ENCODE results near the gene ANAPC4. TPM values are rescaled to one million over a fixed set of nuclear protein-coding genes. Genes with fewer than 3 reads are reported as not detected.
A peak's percentile ranks its signal among the peaks of the same experiment; 100 is the strongest.

The ANAPC4 gene
- total and polyA plus RNA-seq, 2 of the 13 experiments (the other 11 are each of a cell fraction or from before 2014, with no cell fraction given) = 14.5 to 30.2 TPM

DNA sequence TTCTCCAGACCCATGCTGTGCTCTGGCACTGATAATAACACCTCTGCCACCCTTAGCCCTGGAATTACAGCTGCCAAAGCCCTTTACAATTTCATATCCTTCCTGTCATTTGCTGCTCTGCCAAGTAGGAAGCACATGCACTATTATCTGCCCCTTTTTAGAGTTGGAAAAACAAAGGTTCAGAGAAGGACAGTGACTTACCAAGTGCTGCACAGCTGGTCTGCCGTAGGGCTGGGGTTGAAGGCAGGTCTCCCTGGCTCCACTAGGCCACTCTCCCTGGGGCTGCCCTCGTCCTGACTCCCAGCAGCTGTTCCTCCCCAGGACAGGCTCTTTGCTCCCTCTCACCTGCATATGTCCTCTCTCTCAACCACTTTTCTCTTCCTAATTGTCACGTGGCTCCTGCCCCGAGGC is 73.4 kb downstream of the ANAPC4 start:
- no peak overlapping the region for H3K4me3 ChIP-seq (replicated peaks in 1 of 3; ENCODE audit: insufficient read depth in 1 of 3, low read depth in 2 of 3, low read length in 3 of 3)
- DNase-seq (ENCODE audit: low spot score) (no peak), FAIRE-seq (no peak), ATAC-seq (no peak)
- no peaks in the 10 kb centered on the region for H4K20me1 ChIP-seq (ENCODE audit: insufficient read depth, low read length)
- WGBS (ENCODE audit: low lambda C conversion rate) = 21% methylated on average over 3 of the region's 4 CpGs
- no peaks in the 10 kb centered on the region for H3K79me2 ChIP-seq (ENCODE audit: insufficient read depth, low read length)
- no peaks in the 10 kb centered on the region for H3K36me3 ChIP-seq (replicated peaks in 1 of 2; ENCODE audit: control insufficient read depth in 1 of 2, insufficient read depth in 2 of 2, low read length in 2 of 2)
- ChIA-PET POLR2A (no interaction called here), CTCF (ENCODE audit: low intra/inter-chr PET ratio, low total read pairs) (no interaction called here)
- no peaks in the 10 kb centered on the region for H3K4me1 ChIP-seq (ENCODE audit: insufficient read depth, low read length)
- no peak overlapping the region for H3K4me2 ChIP-seq (ENCODE audit: low read depth, low read length)
- TF ChIP-seq ZNF768 (CRISPR knock-in tag; IDR thresholded peaks at IDR 0.05) = peak; percentile 87
- TF ChIP-seq, protein P1, sequence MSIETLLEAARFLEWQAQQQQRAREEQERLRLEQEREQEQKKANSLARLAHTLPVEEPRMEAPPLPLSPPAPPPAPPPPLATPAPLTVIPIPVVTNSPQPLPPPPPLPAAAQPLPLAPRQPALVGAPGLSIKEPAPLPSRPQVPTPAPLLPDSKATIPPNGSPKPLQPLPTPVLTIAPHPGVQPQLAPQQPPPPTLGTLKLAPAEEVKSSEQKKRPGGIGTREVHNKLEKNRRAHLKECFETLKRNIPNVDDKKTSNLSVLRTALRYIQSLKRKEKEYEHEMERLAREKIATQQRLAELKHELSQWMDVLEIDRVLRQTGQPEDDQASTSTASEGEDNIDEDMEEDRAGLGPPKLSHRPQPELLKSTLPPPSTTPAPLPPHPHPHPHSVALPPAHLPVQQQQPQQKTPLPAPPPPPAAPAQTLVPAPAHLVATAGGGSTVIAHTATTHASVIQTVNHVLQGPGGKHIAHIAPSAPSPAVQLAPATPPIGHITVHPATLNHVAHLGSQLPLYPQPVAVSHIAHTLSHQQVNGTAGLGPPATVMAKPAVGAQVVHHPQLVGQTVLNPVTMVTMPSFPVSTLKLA (IDR thresholded peaks at IDR 0.05) = 0 out of 2 replicates have a peak, but pooled peaks have one; percentile 18
- TF ChIP-seq, protein P2, sequence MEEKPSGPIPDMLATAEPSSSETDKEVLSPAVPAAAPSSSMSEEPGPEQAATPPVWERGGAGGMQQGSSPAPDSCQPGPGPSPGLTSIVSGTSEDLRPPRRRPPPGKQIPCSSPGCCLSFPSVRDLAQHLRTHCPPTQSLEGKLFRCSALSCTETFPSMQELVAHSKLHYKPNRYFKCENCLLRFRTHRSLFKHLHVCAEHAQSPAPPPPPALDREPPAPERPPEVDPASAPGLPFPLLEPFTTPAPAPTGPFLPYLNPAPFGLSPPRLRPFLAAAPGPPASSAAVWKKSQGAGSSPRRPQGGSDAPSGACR (CRISPR knock-in tag; IDR thresholded peaks at IDR 0.05) = no peak
- H3K27me3 ChIP-seq (ENCODE audit: control insufficient read depth in 1 of 2, insufficient read depth in 2 of 2, low read length in 2 of 2) = no peaks in the 10 kb centered on the region
- in situ Hi-C loops (cut with HindIII; ENCODE audit: extremely low pct_ligation_motif_present, low pct_unique_long_range_greater_than_20kb) (no loop called here), intact Hi-C loops (cut with micrococcal nuclease; ENCODE audit: unreplicated experiment) (no loop called here)
- H3K9me3 ChIP-seq (ENCODE audit: low read length) = no peaks in the 10 kb centered on the region
- no TSS peak for BruUV-seq (replicated peaks)
- no peak overlapping the region for H3K27ac ChIP-seq (ENCODE audit: extremely low read length, insufficient read depth, low read length)
- no peak overlapping the region for H3K9ac ChIP-seq (ENCODE audit: insufficient read depth, low read depth, low read length)
- no peak overlapping the region for H2AFZ ChIP-seq (ENCODE audit: low read length)

DNA sequence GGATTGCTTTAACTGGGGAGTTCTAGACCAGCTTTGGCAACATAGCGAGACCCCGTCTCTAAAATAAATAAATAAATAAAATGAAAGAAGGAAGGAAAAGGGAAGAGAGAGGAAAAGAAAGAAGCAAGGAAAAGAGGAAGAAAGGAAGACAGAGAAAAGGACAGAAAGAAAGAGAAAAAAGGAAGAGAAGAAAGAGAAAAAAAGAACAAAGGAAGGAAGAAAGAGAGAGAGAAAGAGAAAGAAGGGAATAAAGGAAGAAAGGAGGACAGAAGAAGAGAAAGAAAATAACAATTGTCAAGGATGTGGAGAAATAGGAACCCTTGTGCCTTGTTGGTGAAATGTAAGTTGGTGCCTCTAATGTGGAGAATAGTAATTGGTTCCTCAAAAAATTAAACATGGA is 74.6 kb downstream of the ANAPC4 start:
- H4K20me1 ChIP-seq (ENCODE audit: insufficient read depth, low read length) = no peaks in the 10 kb centered on the region
- no peak overlapping the region for H2AFZ ChIP-seq (ENCODE audit: low read length)
- POLR2A ChIA-PET = no interaction called here
- whole genome bisulfite sequencing (ENCODE audit: low lambda C conversion rate) = 58% methylated on average over 2 of the region's 2 CpGs
- CTCF ChIA-PET (ENCODE audit: low intra/inter-chr PET ratio, low total read pairs) = no interaction called here
- no peak overlapping the region for H3K27ac ChIP-seq (ENCODE audit: extremely low read length, insufficient read depth, low read length)
- intact Hi-C loops (cut with micrococcal nuclease; ENCODE audit: unreplicated experiment) = no loop called here
- H3K9ac ChIP-seq (ENCODE audit: insufficient read depth, low read depth, low read length) = no peak overlapping the region
- H3K27me3 ChIP-seq (ENCODE audit: control insufficient read depth in 1 of 2, insufficient read depth in 2 of 2, low read length in 2 of 2) = no peaks in the 10 kb centered on the region; a peak in 1 of 5 replicates
- H3K4me3 ChIP-seq (replicated peaks in 1 of 3; ENCODE audit: insufficient read depth in 1 of 3, low read depth in 2 of 3, low read length in 3 of 3) = no peak overlapping the region
- H3K79me2 ChIP-seq (ENCODE audit: insufficient read depth, low read length) = no peaks in the 10 kb centered on the region
- FAIRE-seq (no peak), ATAC-seq (no peak), DNase-seq (ENCODE audit: low spot score) (no peak)
- in situ Hi-C loops (cut with HindIII; ENCODE audit: extremely low pct_ligation_motif_present, low pct_unique_long_range_greater_than_20kb) = no loop called here
- no peaks in the 10 kb centered on the region for H3K9me3 ChIP-seq (ENCODE audit: low read length)
- H3K4me1 ChIP-seq (ENCODE audit: insufficient read depth, low read length) = no peaks in the 10 kb centered on the region
- no peak overlapping the region for H3K4me2 ChIP-seq (ENCODE audit: low read depth, low read length)
- no peaks in the 10 kb centered on the region for H3K36me3 ChIP-seq (replicated peaks in 1 of 2; ENCODE audit: control insufficient read depth in 1 of 2, insufficient read depth in 2 of 2, low read length in 2 of 2)
- no TSS peak for BruUV-seq (replicated peaks)
- TF ChIP-seq, protein P3, sequence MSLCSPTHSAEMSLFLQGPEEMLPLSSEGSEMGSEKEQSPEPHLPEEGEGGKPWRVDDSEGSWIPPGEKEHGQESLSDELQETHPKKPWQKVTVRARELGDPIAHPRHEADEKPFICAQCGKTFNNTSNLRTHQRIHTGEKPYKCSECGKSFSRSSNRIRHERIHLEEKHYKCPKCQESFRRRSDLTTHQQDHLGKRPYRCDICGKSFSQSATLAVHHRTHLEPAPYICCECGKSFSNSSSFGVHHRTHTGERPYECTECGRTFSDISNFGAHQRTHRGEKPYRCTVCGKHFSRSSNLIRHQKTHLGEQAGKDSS (CRISPR knock-in tag; IDR thresholded peaks at IDR 0.05; ENCODE audit: borderline replicate concordance, low read depth) = no peak
- TF ChIP-seq ZNF382 (CRISPR knock-in tag; IDR thresholded peaks at IDR 0.05; ENCODE audit: borderline replicate concordance) (no peak), ZNF337 (CRISPR knock-in tag; IDR thresholded peaks at IDR 0.05; ENCODE audit: borderline replicate concordance, low read depth) (no peak), HNRNPK (IDR thresholded peaks at IDR 0.05; ENCODE audit: low read depth, low read length, poor library complexity, severe bottlenecking) (no peak), HDAC6 (IDR thresholded peaks at IDR 0.05; ENCODE audit: low read depth, low read length) (no peak), ZFP41 (CRISPR knock-in tag; IDR thresholded peaks at IDR 0.05; ENCODE audit: borderline replicate concordance) (no peak), CEBPG (CRISPR knock-in tag; IDR thresholded peaks at IDR 0.05) (no peak)
- TF ChIP-seq, protein P4, sequence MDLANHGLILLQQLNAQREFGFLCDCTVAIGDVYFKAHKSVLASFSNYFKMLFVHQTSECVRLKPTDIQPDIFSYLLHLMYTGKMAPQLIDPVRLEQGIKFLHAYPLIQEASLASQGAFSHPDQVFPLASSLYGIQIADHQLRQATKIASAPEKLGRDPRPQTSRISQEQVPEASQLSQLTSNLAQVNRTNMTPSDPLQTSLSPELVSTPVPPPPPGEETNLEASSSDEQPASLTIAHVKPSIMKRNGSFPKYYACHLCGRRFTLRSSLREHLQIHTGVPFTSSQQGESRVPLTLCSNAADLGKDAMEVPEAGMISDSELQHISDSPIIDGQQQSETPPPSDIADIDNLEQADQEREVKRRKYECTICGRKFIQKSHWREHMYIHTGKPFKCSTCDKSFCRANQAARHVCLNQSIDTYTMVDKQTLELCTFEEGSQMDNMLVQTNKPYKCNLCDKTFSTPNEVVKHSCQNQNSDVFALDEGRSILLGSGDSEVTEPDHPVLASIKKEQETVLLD (CRISPR knock-in tag; IDR thresholded peaks at IDR 0.05; ENCODE audit: low read depth) = no peak
